Esophagus muscularis mucosa (tissue), 3 donors: ENCODE data around the gene ACO2.

Source experiments
- CTCF ChIP-seq, 3 experiments: fragments of 200-600 bp in 2 of 3; fragments of 450-650 bp in 1 of 3; sonication (generic) in 2 of 3; IDR thresholded peaks; one replicate each; pipeline ENCODE4 v1.5.1; 2017 to 2019; ENCODE audit warnings: antibody characterized with exemption in 3 of 3, mild to moderate bottlenecking in 2 of 3, moderate library complexity in 1 of 3
- POLR2A ChIP-seq: fragments of 450-650 bp; IDR thresholded peaks from one replicate; pipeline ENCODE4 v1.6.1; 2017; ENCODE audit warnings: antibody characterized with exemption, moderate library complexity, mild to moderate bottlenecking, low read depth

GRCh38 chr22:41481131-41481830 is 12.4 kb downstream of the ACO2 start:
- TF ChIP-seq CTCF (IDR thresholded peaks at IDR 0.05) (no peak), POLR2A (no peak)
